GM18951 (cell line): ENCODE results near the gene RPLP2.

Source experiments
- POLR2A ChIP-seq: IDR thresholded peaks from 4 replicates; pipeline ENCODE4 v1.6.1; 2011; ENCODE audit warnings: mild to moderate bottlenecking; ENCODE audit not compliant: insufficient read length, insufficient read depth; ENCODE audit errors: extremely low read depth
- in situ Hi-C: fragments of 300-500 bp; cut with MboI; formaldehyde crosslinking; loops from one replicate; pipeline ENCODE4 v1.12.0; 2022; ENCODE audit warnings: low sequenced_read_pairs, mixed read lengths, inconsistent platforms; ENCODE audit not compliant: unreplicated experiment

The RPLP2 gene

DNA sequence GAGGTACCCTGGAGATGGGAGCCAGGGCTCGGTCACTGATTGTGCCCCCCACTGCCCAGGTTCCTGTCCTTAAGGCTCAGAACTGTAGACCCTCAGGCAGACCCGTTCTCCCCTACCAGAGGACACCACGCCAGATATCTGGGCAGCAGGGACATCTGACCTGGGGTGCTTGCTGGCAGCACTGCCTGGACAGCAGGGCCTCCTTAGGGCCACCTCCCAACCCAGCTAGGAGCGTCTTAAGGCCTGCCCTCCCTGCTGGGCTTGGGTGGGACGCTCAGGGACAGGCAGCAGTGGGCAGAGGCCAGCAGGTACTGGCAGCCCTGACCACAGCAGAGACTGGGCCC, 29.5 kb downstream of the RPLP2 start:
- in situ Hi-C loops: no loop called here

DNA sequence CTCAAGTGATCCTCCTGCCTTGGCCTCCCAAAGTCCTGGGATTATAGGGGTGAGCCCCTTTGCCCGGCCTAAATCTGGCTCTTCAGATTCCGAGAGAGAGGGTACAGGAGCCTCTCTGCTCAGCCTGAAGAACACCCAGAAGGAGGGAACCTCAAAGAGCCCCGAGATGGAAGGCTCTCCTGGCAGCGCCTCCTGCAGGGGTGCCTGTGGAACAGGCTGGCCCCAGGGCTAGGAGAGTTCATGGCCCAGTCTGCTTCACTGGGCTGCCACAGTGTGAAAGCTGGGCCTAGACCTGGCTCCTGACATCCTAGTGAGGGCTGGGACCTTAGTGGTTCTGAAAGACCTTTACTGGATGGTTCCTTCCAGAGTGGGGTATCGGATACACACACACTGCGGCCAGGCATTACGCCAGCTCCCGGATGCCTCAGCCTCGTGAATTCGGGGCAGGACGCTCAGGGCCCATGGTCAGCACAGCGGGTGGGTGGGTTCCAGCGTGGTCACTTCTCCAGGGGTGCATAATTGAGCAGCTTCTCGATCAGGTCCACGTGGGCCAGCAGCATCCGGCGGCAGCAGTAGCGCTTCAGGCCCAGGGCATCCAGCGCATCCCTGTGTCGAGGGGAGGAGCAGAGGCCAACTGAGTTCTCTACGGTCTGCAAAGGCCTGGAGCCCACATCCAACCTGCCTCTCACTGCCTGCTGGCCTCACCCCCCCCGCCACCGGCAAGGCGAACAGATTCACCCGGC, 30.3 kb downstream of the RPLP2 start:
- TF ChIP-seq POLR2A: no peak
- in situ Hi-C loops: no loop called here

More for the DNA sequence above, 29.5 kb downstream of the RPLP2 start:
- no peak for TF ChIP-seq POLR2A

DNA sequence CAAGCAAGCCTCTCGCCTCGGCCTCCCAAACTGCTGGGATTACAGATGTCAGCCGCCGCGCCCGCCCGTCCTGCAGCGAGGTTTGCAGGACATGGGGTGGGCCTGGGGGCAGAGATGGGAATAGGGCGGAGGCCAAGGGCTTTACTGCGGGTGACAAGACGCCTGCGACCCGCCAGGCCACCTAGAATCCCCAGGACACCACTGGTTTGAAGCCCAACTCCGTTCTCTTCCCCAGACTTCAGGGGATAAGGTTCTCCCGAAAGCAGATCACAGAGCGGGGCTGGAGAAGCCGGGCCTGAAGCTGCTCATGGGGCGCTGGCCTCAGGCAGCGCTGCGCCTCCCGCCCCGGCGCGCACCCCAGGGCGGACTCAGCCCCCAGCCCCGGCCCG, 32.2 kb downstream of the RPLP2 start:
- no peak for TF ChIP-seq POLR2A
- in situ Hi-C loops: no loop called here

DNA sequence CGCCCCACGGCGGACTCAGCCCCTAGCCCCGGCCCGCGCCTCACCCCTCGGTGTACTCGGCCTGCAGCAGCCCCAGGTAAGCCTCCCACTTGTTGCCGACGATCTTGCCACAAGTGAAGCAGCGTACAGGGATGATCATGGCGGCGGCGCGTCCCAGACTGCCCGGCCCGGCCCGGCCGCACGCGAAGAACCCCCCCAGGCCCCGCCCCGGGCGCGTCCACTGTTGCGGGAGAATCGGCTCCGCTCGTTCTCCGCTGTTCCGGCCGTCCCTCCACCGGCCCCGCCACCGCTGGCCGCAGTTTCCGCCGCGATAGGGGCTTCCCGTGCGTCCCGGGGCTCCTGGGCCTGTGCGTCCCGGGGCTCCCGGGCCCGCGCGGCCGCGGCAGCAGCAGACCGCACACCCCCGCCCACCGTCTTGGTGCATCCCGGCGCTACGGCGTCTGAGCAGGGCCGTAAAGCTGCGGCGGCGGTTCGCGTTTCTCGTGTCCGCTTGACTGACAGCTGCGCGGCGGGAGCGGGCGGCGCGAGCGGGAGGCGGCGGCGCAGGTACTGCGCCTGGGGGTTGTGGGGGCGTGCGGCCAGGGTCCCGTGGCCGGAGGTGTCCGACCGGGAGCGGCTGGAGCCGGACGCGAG, 32.7 kb downstream of the RPLP2 start, which contains the start of the genes POLR2L and TSPAN4:
POLR2L (minus strand) TSS at position 160 of the 633 bp plus-strand sequence; CDS start at position 139, 21 bp downstream.
TSPAN4 (plus strand) TSS at position 483 of the 633 bp plus-strand sequence. CDS start 7,453 bp downstream, outside the sequence.
- peak; percentile 99 for TF ChIP-seq POLR2A
- in situ Hi-C loops: no loop called here

DNA sequence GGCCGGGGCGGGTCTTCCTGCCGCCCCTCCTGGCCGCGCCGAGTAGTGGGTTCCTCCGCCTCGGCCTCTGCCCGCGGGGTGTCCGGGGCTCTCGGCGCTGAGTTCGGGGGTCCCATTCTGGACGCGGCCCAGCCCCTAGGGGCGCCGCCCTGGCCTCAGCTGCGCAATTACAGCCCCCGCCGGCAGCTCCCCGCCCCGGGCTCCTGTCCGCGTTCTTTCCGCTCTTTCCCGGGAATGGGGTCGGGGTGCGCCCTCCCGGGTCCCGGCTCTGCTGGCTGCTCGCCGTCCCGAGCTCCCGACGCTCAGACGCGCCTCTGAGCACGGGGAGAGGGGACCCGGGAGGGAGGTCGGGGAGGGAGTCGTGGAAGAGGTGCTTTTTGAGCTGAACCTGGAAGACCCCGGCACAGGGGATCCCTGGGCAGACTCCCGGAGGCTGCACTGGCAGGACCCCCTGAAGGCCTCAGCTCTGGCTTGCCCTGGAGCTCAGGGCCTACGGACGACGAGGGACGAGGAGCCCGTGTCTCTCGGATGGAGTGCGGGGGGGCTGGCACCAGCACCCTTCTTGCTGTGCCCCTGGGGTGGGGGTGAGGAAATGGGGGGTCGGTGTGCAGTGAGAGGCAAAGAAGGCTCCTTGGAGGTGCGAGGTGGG, 33.4 kb downstream of the RPLP2 start:
- in situ Hi-C loops: no loop called here

DNA sequence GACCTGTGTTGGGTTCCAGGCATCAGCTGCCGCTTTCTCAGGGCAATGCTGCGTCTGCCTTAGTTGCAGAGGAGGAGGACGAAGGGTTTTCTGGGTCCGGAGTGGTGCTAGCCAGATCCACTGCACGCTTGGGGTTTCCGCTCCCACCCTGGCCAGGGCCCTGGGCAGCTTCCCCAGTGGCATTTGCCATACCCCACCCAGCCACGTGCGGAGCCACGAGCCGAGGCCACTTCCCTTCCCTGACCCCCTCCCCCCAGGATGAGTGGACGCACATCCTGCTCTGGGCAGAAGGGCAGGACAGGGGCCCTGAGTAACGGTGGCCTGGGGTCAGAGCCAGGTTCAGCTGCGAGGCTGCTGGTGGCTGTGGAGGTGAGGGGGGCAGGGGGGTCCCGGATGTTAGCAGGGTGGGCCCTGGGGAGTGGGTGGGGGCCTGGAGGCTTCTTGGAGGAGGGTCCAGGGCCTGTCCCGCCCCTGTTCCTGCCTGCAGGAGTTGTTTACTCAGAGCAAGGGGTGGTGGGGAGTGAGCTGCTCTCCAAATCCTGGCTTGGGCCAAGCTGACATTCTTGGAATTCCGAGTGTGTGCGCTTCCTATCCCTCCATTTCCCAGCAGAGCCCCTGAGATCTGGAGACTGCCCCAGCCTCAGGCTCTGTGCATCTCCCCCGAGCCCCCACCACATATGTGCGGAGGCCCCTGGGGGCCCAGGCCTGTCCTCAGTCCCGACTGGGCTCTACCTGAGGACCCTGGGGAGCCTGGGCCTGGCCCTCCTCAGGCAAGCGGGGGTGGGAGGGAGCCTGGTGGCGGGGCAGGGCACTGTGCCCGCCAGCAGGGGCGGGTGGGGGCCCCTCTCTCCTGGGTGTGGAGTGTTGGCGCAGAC, 34.3 kb downstream of the RPLP2 start:
- in situ Hi-C loops: no loop called here

More for the DNA sequence above, 33.4 kb downstream of the RPLP2 start:
- no peak for TF ChIP-seq POLR2A

DNA sequence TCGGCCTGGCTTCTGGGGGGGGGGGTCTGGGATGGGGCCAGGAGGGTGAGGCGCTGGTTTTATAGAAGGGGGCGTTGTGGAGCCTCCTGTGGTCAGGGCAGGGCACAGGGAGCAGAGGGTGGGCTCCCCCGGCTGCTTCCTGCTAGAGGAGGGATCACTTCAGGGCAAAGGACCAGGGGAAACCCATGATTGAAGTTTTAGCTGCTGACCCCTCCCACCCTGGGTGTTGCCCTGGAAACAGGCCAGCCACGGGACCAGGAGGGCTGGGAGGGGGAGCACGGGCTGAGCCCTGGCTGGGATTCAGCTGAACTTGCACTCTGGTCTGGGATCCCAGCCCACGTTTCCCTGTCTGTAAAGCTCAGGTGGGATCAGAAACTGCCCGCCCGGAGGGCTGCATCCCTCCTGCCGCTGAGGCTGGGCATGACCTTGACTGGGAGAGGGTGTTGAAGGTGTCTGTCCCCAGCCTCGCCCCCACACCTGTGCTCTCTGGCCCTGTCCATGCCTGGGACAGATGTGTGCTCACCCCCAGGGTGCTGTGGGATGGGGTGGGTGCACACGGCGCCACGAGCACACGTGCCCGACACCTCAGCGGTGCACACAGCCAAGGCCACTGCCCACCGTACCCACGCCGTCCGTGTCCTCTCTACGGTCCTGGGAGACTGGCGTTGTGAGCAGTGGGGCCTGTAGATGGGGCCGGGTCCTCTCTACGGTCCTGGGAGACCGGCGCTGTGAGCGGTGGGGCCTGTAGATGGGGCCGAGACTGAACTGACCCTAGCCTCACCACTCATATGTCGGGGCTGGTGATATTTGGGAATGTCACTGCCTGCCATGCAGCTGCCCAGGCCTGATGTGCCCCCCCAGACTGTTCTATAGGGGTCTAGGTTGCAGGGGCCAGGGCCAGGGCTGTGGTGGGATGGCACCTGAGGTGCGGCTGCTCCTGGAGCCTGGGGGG, 35.2 kb downstream of the RPLP2 start:
- in situ Hi-C loops: no loop called here
- no peak for TF ChIP-seq POLR2A

More for the DNA sequence above, 34.3 kb downstream of the RPLP2 start:
- TF ChIP-seq POLR2A: no peak

DNA sequence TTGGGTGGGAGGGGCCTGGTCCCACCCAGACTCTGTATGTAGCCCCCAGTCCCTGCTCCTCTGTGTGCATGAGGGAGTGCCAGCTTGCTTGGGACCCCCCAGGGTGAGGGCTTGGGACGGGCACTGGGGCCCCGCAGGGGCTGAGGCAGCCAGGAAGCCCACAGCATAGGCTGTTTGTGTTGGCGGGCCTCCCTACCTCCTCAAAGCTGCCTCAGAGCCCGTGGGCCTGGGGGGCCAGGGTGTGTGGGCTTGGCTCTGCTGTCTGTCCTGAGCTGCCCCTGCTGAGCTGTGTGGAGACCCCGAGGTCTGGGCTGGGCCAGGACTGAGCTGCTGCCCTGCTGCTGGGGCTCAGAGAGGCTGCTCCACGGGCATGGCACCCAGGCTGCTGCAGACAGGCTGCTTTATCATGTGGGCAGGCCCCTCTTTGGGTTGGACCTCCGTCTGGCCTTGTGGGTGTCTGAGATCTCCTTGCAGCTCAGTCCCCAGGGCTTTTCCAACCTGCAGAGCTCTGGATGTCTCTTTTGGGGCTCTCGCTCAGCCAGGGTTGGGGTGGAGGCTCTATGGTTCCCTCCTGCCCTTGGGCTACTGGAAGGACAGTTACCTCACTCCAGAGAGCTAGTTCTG, 36.2 kb downstream of the RPLP2 start:
- TF ChIP-seq POLR2A: no peak
- in situ Hi-C loops: no loop called here

DNA sequence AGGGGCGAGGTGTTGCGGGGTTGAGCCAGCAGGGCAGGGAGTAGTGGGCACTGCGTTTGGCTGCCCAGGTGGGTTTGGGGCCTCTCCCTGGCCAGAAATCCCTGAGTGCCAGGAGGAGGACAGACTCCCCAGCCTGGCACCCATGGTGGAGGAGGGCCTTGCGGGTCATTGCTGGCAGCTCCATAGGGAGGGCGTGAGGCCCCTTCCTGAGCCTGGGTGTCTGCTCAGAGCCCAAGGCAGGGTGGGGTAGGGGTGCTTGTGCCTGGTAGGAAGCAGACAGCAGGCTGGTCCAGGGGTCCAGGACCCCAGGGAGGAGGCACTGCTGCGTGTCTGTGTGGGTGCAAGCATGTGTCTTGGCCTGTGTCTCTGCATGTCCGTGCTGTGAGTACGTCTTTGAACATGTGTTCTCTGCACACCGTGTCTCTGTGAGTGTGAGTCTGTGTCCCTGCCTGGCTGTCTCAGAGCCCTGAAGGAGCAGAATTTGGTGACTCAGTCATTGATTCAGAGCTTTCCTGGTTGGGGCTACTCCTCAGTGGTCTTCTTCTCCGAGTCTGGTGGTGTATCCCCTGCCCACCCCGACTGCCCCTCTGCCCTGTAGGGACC, 36.8 kb downstream of the RPLP2 start:
- in situ Hi-C loops: no loop called here
- TF ChIP-seq POLR2A: no peak

DNA sequence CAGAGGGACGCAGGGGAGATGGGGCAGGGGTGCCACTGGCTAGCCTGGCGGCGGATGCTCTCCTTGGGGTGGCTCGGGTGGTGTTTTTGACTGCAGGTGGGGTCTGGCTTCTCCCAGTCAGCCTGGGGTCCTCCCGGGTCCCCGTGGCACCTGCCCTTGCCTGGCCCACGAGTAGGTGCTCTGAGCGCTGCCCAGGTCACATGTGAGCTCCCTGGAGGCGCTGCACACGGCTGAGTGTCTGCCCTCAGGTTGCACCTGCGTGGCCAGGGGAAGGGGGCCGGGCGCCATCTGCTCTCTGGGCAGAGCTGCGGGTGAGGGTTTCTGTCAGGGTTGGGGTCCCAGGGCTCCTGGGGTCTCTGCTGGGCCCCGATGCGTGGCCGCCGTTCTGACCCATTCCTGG, 38.1 kb downstream of the RPLP2 start:
- TF ChIP-seq POLR2A: no peak
- in situ Hi-C loops: no loop called here

DNA sequence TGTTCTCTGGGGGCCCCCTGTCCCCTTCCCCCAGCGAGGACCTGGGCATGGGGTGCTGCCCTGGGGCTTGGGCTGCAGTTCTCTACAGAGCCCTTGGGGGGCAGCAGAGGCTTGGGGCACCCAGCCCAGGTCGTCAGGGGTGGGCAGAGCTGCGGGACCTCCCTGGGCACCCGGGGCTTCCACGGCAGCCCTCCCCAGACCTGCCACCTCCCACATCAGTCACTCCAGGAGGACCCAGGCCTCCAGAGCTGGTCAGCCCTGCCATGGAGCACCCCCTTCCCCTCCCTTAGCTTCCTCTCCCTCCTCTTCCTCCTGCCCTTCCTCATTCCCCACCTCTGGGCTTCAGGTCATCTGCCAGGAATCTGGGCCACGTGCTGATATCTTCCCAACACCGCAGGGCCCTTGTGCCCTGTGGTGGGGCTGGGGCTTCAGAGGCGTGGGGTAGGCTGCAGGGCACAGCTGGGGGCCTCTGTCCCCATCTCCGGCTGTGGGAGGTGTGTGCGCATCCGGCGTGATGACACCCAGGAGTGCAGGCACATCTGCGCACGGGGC, 38.7 kb downstream of the RPLP2 start:
- in situ Hi-C loops: no loop called here

More for the DNA sequence above, 38.7 kb downstream of the RPLP2 start:
- TF ChIP-seq POLR2A: no peak
